Mesenteric fat pad (tissue), 1 donor: ENCODE measurements around the gene HINT2. TPM values are rescaled to one million over a fixed set of nuclear protein-coding genes. Genes with fewer than 3 reads are reported as not detected.

Experiments used
- DNase-seq: peaks from one replicate; pipeline ENCODE4 v3.0.0-alpha.2; 2020; ENCODE audit warnings: low spot score
- total RNA-seq: library from RNA; stranded (reverse); fragmentation: NEBNext Ultra II Directional; extraction: Animal tissue kit (Norgen Biotek cat#: 25700); gene quantifications from one replicate; pipeline ENCODE4 v1.2.1, GENCODE V29; 2021
- donor health status: DM: yes; HTN: yes; CAD: no.

HINT2 gene
- total RNA-seq, 1 donor from 2014 or later, result 42.7 TPM

DNA sequence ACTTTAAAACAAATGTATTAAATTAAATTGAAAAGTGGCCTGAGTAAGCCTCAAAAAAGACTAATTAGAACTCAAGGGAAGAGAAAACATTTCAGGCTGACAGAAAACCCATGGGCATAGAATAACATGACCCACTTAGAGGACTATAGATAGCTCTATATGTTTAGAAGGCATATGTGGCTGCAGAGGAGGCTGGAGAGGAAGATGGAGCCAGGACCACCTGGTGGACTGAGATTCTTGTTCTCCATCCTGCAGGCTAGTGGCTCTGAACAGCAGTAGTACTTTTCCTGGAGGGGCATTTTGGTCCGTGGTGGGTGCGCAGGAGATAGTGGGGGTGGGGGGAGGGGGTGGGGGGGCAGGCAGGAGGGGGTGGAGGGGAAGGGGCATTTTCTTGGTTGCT lies 33.8 kb downstream of the HINT2 start:
- DNase-seq, result no peak

- no peak for DNase-seq
These were observed 36.3 kb downstream of the HINT2 start for GRCh38 chr9:35778496-35778895.

DNA sequence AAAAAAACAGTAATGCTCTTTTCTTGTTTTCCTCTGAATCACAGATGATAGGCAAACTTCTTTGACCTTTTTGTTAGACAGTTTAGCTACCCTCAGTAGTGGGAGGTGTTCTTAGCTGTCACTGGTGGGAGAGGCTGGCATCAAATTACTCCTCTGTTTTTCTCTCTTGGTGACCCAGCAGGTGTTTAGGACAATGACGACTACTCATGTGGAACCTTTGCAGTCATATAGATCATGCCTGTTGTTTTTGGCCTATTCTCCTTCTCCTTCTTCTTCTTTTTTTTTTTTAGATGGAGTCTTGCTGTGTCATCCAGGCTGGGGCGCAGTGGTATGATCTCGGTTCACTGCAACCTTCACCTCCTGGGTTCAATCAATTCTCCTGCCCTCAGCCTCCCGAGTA lies 38.8 kb downstream of the HINT2 start:
- DNase-seq, result no peak

DNA sequence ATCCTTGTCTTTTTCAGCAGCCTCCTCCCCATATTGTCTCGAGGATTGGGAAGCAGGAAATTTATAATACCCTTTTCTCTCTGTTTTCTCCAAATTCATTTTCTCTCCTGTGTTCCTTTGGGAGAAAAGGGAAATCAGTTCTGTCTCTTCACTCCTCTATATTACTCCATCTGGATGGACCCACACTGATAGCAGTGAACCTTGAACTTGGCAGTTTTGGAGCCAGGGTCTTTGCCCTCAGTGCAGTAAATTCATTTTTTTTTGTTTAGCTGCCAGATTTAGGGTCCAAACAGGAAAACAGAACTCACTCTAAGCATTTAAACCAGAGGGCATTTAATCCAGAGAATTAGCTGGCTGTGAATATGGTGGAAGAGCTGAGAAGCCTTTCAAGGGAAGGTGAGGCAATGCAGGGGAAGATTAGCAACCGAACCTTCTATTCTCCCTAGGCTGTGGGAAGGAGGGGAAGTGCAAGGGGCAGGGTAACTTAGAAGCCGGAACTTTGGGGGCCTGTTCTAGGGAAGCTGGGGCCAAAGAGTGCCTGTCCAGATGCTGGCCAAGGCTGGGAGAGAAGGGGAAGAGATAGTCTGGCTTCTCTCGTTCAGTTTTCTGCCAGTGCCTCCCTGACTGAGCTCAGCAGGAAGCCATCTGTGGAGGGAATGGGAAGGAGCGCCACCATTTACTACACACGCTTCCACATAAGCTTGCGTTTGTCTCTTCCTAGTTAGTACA lies 39.8 kb downstream of the HINT2 start:
- DNase-seq, result no peak

DNA sequence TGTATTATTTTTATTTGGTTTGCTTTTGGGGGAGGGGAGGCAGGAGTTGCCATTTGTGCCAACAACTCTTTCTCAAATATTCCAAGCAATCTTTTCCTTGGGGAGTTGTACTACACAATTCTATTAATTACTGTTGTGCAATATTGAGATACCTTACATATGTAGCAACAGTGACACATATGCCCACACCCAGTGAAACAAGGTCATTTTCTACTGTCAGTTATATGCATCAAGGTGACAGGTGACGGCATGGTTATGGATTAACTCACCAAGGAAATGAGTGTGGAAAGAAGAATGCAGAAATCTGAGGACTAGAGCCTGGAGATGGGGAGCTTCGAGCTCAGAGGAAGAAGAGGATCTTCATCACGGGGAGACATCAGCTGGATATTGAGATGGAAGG lies 42.9 kb downstream of the HINT2 start:
- no peak for DNase-seq

- DNase-seq, result no peak
These were observed 43.3 kb downstream of the HINT2 start for GRCh38 chr9:35771534-35771933.

GRCh38 chr9:35771075-35771433 lies 43.8 kb downstream of the HINT2 start:
- DNase-seq, result no peak

DNA sequence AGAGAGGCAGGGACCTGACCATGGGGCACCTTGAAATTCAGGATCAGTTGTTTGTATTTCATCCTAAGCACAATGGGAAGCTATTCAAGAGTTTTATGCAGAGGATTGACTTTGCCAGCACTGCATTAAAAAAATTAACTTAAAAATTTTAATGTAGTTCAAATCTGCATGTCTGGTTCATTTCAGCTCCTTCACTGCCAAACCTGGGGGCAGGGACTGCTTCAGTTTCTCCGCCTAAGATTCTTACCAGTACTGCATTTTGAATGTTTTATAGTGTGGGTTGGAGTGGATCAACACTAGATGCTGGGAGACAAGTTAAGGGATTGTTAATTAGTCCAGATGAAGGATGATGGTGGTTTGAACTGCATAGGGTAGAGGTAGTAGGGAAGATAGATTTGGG lies 45.1 kb downstream of the HINT2 start:
- no peak for DNase-seq

DNA sequence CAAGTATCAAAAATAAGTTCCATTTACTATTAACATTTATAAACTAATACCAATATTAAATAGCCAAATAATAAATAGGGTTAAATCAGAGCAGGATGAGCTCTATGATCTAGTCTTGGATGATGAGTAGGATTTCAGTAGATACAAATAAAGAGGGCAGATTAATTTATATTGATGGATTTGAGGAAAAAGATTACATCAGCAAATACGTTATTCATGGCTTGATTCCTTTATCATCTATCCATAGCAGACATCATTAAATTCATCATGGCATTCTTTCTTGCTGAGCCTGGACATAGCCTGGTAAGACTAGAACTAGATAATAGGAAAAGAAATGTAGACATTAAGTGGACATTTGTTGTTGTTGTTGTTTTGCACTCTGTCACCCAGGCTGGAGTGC lies 47.4 kb downstream of the HINT2 start:
- DNase-seq, result no peak

DNA sequence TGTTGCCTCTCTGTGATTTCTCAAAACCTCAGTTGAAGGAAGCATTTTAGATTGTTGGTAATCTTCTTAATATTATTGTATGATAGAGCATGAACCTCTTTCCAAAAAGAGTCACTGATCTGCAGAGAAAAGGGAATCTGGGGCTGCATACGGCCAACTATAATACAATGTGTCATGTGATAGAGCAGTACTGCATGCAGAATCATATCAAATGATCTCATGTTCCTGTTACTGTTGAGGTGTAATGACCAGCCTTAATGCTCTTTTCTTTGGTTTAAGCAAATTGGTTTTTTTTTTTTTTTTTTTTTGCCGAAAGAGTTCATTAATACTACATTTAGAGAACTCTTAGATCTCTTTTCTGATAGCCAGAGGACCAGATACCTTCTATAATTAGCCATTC lies 47.8 kb downstream of the HINT2 start:
- no peak for DNase-seq

DNA sequence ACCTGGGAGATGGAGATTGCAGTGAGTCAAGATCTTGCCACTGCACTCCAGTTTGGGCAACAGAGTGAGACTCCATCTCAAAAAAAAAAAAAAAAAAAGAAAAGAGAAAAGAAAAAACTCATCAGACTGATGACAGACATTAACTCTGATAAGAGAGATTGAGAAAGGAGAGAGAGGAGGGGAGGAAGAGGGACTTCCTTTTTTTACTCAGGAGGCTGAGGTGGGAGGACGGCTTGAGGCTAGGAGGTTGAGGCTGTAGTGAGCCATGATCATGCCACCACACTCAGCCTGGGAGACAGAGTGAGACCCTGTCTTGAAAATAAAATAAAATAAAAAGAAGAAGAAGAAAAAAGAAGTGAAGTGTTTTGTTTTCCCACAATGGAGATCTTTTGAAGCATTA lies 51.0 kb downstream of the HINT2 start:
- DNase-seq, result no peak

DNA sequence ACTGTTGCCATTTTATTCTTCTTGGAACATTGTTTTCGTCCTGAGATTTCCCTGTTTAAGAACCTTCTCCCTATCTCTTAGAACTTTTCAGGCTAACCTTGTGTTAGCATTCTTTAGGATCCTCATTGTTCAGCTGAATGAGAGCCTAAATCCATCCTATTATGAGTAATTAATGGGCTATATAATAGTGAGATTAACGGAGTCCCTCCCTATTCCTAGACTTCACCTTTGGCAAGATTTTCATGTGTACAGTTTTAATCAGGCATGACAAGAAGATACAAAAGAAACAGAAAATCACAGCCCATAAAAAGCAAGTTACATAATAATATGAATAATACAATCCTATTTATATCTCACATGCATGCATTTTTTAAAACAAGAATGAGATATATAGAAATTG lies 51.7 kb downstream of the HINT2 start:
- no peak for DNase-seq

Other genes with a start within 250 kb of the HINT2 start
- gene TESK1, start 209.8 kb downstream of the HINT2 start, total RNA-seq, result 94.4 TPM
- gene CD72, start 196.6 kb downstream of the HINT2 start, total RNA-seq, result 7.0 TPM
- gene SIT1, start 164.1 kb downstream of the HINT2 start, total RNA-seq, result 1.3 TPM
- gene RMRP, start 157.0 kb downstream of the HINT2 start, total RNA-seq, result 19,106 TPM
- gene CCDC107, start 156.8 kb downstream of the HINT2 start, total RNA-seq, result 103 TPM
- 0.58 TPM for gene ARHGEF39, start 149.8 kb downstream of the HINT2 start, total RNA-seq
- not detected for gene CA9, start 141.1 kb downstream of the HINT2 start, total RNA-seq
- gene TPM2, start 125.1 kb downstream of the HINT2 start, total RNA-seq, result 244 TPM
- 622 TPM for gene TLN1, start 82.8 kb downstream of the HINT2 start, total RNA-seq
- 42.5 TPM for gene CREB3, start 82.4 kb downstream of the HINT2 start, total RNA-seq
- gene GBA2, start 65.8 kb downstream of the HINT2 start, total RNA-seq, result 54.5 TPM
- 25.0 TPM for gene RGP1, start 65.8 kb downstream of the HINT2 start, total RNA-seq
- not detected for gene MSMP, start 60.8 kb downstream of the HINT2 start, total RNA-seq
- gene NPR2, start 23.5 kb downstream of the HINT2 start, total RNA-seq, result 23.2 TPM
- gene SPAG8, start 2.8 kb downstream of the HINT2 start, total RNA-seq, result 0.61 TPM
- gene FAM221B, start 13.7 kb upstream of the HINT2 start, total RNA-seq, result not detected
- 6.7 TPM for gene TMEM8B, start 14.2 kb upstream of the HINT2 start, total RNA-seq
- not detected for gene OR13J1, start 55.4 kb upstream of the HINT2 start, total RNA-seq
- gene HRCT1, start 91.2 kb upstream of the HINT2 start, total RNA-seq, result 5.2 TPM
- 25.3 TPM for gene SPAAR, start 94.4 kb upstream of the HINT2 start, total RNA-seq
- not detected for gene OR2S2, start 143.1 kb upstream of the HINT2 start, total RNA-seq
- 18.5 TPM for gene RECK, start 221.9 kb upstream of the HINT2 start, total RNA-seq